Measurements from ENCODE around the gene AFF3.

GRCh38 chr2:99816908-99817307 lies 325.5 kb downstream of the AFF3 start:
- TF ChIP-seq, protein P1, sequence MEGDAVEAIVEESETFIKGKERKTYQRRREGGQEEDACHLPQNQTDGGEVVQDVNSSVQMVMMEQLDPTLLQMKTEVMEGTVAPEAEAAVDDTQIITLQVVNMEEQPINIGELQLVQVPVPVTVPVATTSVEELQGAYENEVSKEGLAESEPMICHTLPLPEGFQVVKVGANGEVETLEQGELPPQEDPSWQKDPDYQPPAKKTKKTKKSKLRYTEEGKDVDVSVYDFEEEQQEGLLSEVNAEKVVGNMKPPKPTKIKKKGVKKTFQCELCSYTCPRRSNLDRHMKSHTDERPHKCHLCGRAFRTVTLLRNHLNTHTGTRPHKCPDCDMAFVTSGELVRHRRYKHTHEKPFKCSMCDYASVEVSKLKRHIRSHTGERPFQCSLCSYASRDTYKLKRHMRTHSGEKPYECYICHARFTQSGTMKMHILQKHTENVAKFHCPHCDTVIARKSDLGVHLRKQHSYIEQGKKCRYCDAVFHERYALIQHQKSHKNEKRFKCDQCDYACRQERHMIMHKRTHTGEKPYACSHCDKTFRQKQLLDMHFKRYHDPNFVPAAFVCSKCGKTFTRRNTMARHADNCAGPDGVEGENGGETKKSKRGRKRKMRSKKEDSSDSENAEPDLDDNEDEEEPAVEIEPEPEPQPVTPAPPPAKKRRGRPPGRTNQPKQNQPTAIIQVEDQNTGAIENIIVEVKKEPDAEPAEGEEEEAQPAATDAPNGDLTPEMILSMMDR (IDR thresholded peaks at IDR 0.05; ENCODE audit: poor library complexity): no peak
- no peak for TF ChIP-seq EZH2 (IDR thresholded peaks at IDR 0.05; ENCODE audit: borderline replicate concordance)

All from hepatocyte (in vitro differentiated cells).